HUES64 (cell line): ENCODE results near the gene POR.
"Not testable (repeated sequence)": the region's sequence is repeated elsewhere in the genome, so short reads cannot be mapped to it uniquely, and the experiment has no call there.

Experiments
- H3K27ac ChIP-seq: 2 replicates; pipeline ENCODE4 v1.7.0; 2013; ENCODE audit warnings: low read depth, low read length, inconsistent platforms
- H3K27me3 ChIP-seq: 2 replicates; pipeline ENCODE4 v1.6.1; 2013; ENCODE audit warnings: mild to moderate bottlenecking, low read length; ENCODE audit not compliant: insufficient read depth
- H3K36me3 ChIP-seq: 2 replicates; pipeline ENCODE4 v1.6.1; 2013; ENCODE audit warnings: mild to moderate bottlenecking, low read length; ENCODE audit not compliant: insufficient read depth
- H3K4me1 ChIP-seq: 2 replicates; pipeline ENCODE4 v1.6.1; 2013; ENCODE audit warnings: mild to moderate bottlenecking, low read length, moderate library complexity; ENCODE audit not compliant: insufficient read depth
- H3K4me3 ChIP-seq: 2 replicates; pipeline ENCODE4 v1.5.1; 2013; ENCODE audit warnings: mild to moderate bottlenecking, low read length, moderate library complexity
- H3K9ac ChIP-seq: 2 replicates; pipeline ENCODE4 v1.6.1; 2013; ENCODE audit warnings: mild to moderate bottlenecking, low read depth, low read length
- H3K9me3 ChIP-seq: 2 replicates; pipeline ENCODE4 v1.6.1; 2013; ENCODE audit warnings: low read depth, low read length; ENCODE audit not compliant: insufficient read depth
- WGBS: fragments of 150-250, 120-280 bp; methylation state at CpG from one replicate; pipeline ENCODE4 v1.1.7; 2013; ENCODE audit warnings: missing lambda C conversion rate; 5-methylcytosine and 5-hydroxymethylcytosine counted together

POR gene

DNA sequence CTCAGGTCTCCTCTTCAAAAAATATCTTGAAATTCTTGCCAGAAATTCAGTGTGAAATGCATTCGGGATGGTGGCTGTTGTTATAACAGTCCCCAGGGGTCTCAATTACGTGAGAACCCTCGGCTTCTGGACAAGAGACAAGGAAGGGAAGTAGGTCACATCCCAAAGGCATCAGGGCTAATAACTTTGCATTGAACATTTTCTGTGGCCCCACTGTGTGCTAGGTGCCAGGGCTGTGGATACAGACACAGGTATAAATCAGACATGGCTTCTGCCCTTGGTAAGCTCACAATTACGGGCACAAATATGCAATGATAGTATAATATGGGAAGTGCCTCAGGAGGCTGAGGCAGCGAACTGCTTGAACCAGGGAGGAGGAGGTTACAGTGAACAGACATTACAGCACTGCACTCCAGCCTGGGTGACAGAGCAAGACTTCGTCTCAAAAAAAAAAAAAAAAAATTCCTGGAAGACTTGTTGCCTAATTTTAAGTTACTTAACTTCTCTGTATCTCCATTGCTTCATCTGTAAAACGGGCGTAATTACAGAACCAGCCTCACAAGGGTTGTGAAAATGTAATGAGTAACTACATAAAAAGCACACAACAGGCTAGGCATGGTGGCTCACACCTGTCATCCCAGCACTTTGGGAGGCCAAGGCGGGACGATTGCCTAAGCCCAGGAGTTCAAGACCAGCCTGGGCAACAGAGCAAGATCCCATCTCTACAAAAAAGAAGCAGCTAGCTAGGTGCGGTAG lies 38.7 kb upstream of the POR start:
- Histone ChIP-seq H3K9ac (no peak overlapping the region), H3K27ac (no peak overlapping the region)
- WGBS: 87% methylated on average over 9 of the region's 11 CpGs

DNA sequence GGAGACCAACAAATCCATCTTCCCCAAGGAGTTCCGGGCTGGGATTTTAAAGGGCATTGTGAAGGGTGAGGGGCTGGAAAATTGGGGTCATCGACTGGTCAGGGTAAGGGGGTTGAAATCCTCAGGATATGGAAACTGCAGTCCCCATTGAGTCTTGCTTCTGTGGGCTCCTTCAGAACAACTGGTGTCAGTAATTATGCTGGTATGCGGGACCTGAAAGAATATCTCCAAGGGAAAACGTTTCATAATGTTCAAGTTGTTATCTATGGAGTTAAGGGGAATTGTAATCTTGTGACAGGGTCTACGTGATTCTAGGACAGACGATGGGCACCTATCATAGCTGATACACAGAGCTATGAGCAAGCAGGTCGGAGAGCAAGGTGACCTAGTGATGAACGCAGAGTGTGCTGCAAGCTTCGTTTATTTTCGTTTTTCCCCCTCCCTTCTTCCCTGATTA lies 36.6 kb upstream of the POR start:
- H3K27ac ChIP-seq: peak overlapping the region; percentile 4; the same call in 1 of the 2 replicates
- no peaks in the 10 kb centered on the region for H3K9me3 ChIP-seq
- peaks cover 28% of the 10 kb centered on the region for H3K36me3 ChIP-seq
- H3K4me3 ChIP-seq: peak overlapping the region; percentile 50
- H3K4me1 ChIP-seq: peaks cover 13% of the 10 kb centered on the region
- H3K9ac ChIP-seq: no peak overlapping the region
- 40% methylated on average over 10 of the region's 10 CpGs for WGBS
- H3K27me3 ChIP-seq: peaks cover 8% of the 10 kb centered on the region; the same call in 1 of the 2 replicates

More for the DNA sequence above, 38.7 kb upstream of the POR start:
- peaks cover 8% of the 10 kb centered on the region; the same call in 1 of the 2 replicates for H3K36me3 ChIP-seq
- peaks cover 8% of the 10 kb centered on the region; the same call in 1 of the 2 replicates for H3K27me3 ChIP-seq
- peaks cover 11% of the 10 kb centered on the region for H3K4me1 ChIP-seq
- no peaks in the 10 kb centered on the region for H3K9me3 ChIP-seq
- H3K4me3 ChIP-seq: no peak overlapping the region

DNA sequence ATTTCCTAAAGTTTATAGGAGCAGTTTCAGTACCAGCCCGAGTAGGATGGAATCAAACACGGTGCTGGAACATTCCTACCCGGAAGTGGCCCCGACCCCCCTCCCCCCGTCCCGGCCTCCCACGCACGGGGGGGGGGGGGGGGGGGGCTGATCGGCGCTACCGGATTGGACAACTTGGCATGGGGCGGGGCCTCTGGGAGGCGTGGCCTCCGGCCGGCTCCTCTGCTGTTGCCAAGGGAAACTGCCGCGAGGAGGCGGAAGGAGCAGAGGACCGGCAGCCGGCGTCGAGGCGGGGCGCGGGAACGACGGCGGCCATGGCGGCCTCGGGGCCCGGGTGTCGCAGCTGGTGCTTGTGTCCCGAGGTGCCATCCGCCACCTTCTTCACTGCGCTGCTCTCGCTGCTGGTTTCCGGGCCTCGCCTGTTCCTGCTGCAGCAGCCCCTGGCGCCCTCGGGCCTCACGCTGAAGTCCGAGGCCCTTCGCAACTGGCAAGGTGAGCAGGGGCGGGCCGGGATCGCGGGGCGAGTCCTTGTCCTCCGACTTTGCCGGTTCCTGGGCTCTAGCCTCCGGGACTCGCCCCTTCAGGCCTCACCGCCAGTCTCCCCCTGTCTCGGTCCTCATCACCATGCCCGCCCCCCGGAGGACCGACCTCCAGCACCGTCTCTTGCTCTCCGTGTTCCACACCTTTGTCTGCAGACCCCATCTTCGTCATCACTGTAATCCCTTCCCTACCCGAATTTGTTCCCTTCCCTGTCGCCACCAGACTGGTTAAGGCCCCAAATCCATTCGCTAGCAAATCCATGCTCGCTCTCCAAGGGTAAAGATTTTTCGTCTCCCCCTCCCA lies 36.0 kb upstream of the POR start, which contains the start of gene RHBDD2:
Gene RHBDD2, plus strand, starts transcription at position 266 of the 843 bp plus-strand sequence. Its CDS starts 49 bp downstream, at position 315.
- peaks cover 13% of the 10 kb centered on the region for H3K4me1 ChIP-seq
- WGBS: under 1% methylated on average over 57 of the region's 65 CpGs

DNA sequence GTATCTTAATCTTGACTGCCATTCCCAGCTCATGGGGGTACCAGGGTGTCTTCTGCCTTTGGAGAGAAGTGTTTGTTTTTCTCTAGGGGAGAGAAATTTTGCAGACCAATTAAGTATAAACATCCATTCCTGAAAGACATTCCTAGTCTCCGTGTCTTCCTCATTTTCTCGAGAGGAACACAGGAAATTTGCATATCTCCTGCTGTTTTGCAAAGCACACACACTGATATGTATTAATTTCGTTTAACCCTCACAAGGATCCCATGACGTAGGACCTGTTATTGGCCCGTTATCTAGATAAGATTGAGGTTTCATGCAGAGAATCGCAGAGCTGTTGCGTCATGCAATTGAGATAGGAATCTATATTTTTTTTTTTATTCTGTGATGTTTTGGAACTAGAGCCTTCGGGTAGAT lies 35.2 kb upstream of the POR start:
- 24% methylated on average over 8 of the region's 8 CpGs for WGBS
- H3K27ac ChIP-seq: no peak overlapping the region
- H3K36me3 ChIP-seq: peaks cover 42% of the 10 kb centered on the region

More for the DNA sequence above, 36.0 kb upstream of the POR start, which contains the start of gene RHBDD2:
- no peaks in the 10 kb centered on the region for H3K9me3 ChIP-seq
- peaks cover 34% of the 10 kb centered on the region for H3K36me3 ChIP-seq
- H3K27me3 ChIP-seq: peaks cover 8% of the 10 kb centered on the region; the same call in 1 of the 2 replicates
- H3K9ac ChIP-seq: peak within 1 kb of the TSS; percentile 91
- peak within 1 kb of the TSS; percentile 87 for H3K4me3 ChIP-seq
- H3K27ac ChIP-seq: peak within 1 kb of the TSS; percentile 72

DNA sequence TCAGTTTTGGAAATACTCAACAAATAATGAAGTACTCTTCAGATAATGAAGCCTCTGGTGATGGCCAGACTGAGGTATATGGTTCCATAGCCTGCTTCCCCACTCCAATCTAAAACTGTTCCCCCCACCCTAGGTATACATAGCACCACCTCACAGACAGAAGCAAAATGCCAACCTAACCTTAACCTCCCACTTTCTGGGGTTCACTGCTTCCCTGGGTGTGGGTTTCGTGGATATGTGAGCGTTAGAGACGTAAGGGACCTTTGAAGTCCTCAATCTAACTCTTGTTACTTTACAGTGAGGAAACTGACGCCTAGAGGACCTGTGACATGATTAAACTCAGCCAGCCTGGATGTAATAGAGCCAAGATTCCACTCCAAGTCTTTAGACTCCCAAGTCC lies 34.7 kb upstream of the POR start:
- peaks cover 47% of the 10 kb centered on the region for H3K36me3 ChIP-seq
- peaks cover 8% of the 10 kb centered on the region; the same call in 1 of the 2 replicates for H3K27me3 ChIP-seq
- no peak overlapping the region for H3K9ac ChIP-seq
- H3K27ac ChIP-seq: no peak overlapping the region
- H3K9me3 ChIP-seq: no peaks in the 10 kb centered on the region
- WGBS: 91% methylated on average over 4 of the region's 4 CpGs
- H3K4me1 ChIP-seq: peaks cover 13% of the 10 kb centered on the region
- H3K4me3 ChIP-seq: peak overlapping the region; percentile 87

More for the DNA sequence above, 35.2 kb upstream of the POR start:
- Histone ChIP-seq H3K9me3 (no peaks in the 10 kb centered on the region), H3K4me3 (peak overlapping the region; percentile 87), H3K27me3 (peaks cover 8% of the 10 kb centered on the region; the same call in 1 of the 2 replicates), H3K4me1 (peaks cover 13% of the 10 kb centered on the region), H3K9ac (peak overlapping the region; percentile 91; the same call in 1 of the 2 replicates)

DNA sequence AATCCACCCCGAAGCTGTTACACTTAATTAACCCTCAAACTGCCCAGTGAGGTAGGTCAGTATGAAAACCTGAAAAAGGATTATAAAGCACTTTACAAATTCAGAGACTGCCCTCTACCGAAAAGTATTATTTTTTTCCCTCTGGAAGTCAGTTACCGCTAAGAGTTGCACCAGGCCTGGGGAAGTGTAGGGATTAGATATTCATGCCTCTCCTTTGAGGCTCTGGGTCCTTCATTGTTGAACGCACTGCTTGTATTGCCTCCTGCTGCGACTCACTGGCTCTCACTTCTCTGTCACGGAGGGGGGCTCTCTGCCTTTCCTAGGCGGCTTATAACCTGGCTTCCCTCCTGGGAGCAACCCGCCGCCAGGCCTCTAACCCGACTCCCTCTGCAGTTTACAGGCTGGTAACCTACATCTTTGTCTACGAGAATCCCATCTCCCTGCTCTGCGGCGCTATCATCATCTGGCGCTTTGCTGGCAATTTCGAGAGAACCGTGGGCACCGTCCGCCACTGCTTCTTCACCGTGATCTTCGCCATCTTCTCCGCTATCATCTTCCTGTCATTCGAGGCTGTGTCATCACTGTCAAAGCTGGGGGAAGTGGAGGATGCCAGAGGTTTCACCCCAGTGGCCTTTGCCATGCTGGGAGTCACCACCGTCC lies 33.4 kb upstream of the POR start:
- H3K4me1 ChIP-seq: peaks cover 13% of the 10 kb centered on the region
- H3K27ac ChIP-seq: no peak overlapping the region
- H3K27me3 ChIP-seq: peaks cover 8% of the 10 kb centered on the region; the same call in 1 of the 2 replicates
- WGBS: 53% methylated on average over 23 of the region's 23 CpGs
- no peaks in the 10 kb centered on the region for H3K9me3 ChIP-seq
- no peak overlapping the region for H3K4me3 ChIP-seq
- H3K36me3 ChIP-seq: peaks cover 58% of the 10 kb centered on the region
- no peak overlapping the region for H3K9ac ChIP-seq

DNA sequence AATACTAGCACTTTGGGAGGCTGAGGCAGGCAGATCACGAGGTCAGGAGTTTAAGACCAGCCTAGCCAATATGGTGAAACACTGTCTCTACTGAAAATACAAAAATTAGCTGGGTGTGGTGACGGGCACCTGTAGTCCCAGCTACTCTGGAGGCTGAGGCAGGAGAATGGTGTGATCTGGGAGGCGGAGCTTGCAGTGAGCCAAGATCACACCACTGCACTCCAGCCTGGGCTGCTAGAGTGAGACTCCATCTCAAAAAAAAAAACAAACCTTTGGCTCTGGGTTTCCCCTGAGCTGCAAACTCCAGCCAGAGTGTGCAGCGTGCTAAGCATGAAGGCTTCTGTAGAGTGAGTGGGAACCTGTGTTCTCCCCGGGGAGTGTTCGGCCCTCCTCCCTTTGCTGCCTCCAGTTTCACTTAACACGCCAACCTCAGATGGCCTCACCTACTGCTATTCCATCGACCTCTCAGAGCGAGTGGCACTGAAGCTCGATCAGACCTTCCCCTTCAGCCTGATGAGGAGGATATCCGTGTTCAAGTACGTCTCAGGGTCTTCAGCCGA lies 31.6 kb upstream of the POR start:
- H3K36me3 ChIP-seq: peaks cover 72% of the 10 kb centered on the region
- not testable (repeated sequence) for H3K27me3 ChIP-seq, H3K9me3 ChIP-seq, H3K4me1 ChIP-seq, H3K9ac ChIP-seq, H3K27ac ChIP-seq, H3K4me3 ChIP-seq
- 98% methylated on average over 13 of the region's 13 CpGs for WGBS

DNA sequence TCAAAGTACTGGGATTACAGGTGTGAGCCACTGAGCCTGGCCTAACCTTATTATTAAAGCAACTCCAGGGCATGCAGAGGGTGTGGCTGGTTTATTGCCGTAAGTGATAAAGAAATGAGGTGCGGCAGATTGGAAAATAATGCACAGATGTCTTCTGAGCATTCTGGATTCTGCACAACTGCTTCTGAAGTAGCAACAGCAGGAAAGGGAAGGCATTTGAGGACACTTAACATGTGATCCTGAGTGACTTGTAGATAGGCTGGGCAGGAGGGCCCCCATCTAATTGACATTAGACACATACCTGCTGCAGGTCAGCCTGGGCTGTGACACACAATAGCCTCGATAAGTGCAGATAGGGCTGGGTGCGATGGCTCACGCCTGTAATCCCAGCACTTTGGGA lies 30.5 kb upstream of the POR start:
- no peak overlapping the region for H3K9ac ChIP-seq
- no peak overlapping the region for H3K27ac ChIP-seq
- peaks cover 76% of the 10 kb centered on the region for H3K36me3 ChIP-seq
- WGBS: 94% methylated on average over 5 of the region's 5 CpGs
- no peak overlapping the region for H3K4me3 ChIP-seq
- H3K9me3 ChIP-seq: no peaks in the 10 kb centered on the region
- peaks cover 8% of the 10 kb centered on the region; the same call in 1 of the 2 replicates for H3K27me3 ChIP-seq
- H3K4me1 ChIP-seq: peaks cover 7% of the 10 kb centered on the region

DNA sequence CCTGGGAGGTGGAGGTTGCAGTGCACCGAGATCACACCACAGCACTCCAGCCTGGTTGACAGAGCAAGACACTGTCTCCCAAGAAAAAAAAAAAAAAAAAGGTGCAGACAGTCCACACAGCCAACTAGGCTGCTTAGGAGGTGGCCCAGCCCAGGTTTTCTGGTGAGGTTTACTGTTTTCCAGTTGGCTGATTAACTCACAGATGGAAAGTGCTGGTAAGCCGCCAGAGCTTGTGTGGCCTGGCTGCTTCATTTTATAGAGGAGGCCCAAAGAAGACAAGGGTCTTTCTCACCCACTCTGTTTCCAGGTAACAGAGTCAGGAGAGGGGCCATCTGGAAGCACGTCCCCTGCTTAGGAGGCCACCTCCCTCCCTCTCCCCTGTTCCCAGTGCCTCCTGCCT lies 29.9 kb upstream of the POR start:
- peaks cover 76% of the 10 kb centered on the region for H3K36me3 ChIP-seq
- no peak overlapping the region for H3K27ac ChIP-seq
- H3K27me3 ChIP-seq: peaks cover 6% of the 10 kb centered on the region; the same call in 1 of the 2 replicates
- peaks cover 7% of the 10 kb centered on the region for H3K4me1 ChIP-seq
- H3K9ac ChIP-seq: no peak overlapping the region
- H3K9me3 ChIP-seq: no peaks in the 10 kb centered on the region
- WGBS: 95% methylated on average over 3 of the region's 3 CpGs
- no peak overlapping the region for H3K4me3 ChIP-seq

DNA sequence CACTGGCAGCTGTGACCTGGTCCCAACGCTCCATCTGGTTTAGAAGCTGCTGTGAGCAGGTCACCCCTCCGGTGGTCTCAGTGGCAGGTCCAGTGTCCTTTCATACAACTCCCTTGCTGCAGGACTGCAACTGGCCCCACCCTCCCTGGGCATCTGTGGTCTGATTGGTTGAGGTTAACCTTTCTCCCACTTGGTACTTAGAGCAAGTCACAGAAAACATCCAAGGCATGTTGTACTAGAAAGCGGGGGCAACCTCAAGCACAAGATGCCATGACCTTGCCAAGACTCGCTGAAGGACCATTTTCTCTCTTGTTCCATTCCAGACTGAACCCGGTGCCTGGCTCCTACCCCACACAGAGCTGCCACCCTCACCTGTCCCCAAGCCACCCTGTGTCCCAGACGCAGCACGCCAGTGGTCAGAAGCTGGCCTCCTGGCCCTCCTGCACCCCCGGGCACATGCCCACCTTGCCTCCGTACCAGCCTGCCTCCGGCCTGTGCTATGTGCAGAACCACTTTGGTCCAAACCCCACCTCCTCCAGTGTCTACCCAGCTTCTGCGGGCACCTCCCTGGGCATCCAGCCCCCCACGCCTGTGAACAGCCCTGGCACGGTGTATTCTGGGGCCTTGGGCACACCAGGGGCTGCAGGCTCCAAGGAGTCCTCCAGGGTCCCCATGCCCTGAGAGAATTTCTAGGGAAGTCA lies 27.1 kb upstream of the POR start:
- H3K36me3 ChIP-seq: peaks cover 53% of the 10 kb centered on the region
- H3K9ac ChIP-seq: no peak overlapping the region
- H3K4me1 ChIP-seq: no peaks in the 10 kb centered on the region
- H3K27ac ChIP-seq: no peak overlapping the region
- no peak overlapping the region for H3K4me3 ChIP-seq
- 96% methylated on average over 13 of the region's 13 CpGs for WGBS
- H3K27me3 ChIP-seq: no peaks in the 10 kb centered on the region
- no peaks in the 10 kb centered on the region for H3K9me3 ChIP-seq
